Left lung (tissue), 10 donors: ENCODE results near the gene ETV3. TPM values are rescaled to one million over a fixed set of nuclear protein-coding genes. Genes with fewer than 3 reads are reported as not detected.
"Not testable (repeated sequence)": the region's sequence is repeated elsewhere in the genome, so short reads cannot be mapped to it uniquely, and the experiment has no call there.

ENCODE experiments used
- ATAC-seq: fragments of 200-7000 bp; cut with Tn5 transposase; one replicate; pipeline ENCODE4 v1.9.1; 2020; ENCODE audit warnings: moderate library complexity
- DNase-seq, 4 donors: peaks; one replicate each; pipeline ENCODE4 v3.0.0-alpha.2; 2013 to 2020
- H3K27ac ChIP-seq, 2 donors: fragments of 200-600 bp; sonication (generic) in 1 of 2; one replicate each; pipeline versions ENCODE4 v1.5.0 to v1.8.0; 2020 to 2021
- H3K27me3 ChIP-seq, 2 donors: fragments of 200-600 bp; sonication (generic) in 1 of 2; one replicate each; pipeline versions ENCODE4 v1.5.0 to v1.8.0; 2020 to 2021
- H3K36me3 ChIP-seq, 2 donors: fragments of 200-600 bp; sonication (generic) in 1 of 2; one replicate each; pipeline versions ENCODE4 v1.5.0 to v1.8.0; 2020 to 2021
- H3K4me1 ChIP-seq, 2 donors: fragments of 200-600 bp; one replicate each; pipeline ENCODE4 v1.8.0; 2021
- H3K4me3 ChIP-seq, 2 donors: fragments of 200-600 bp; sonication (generic) in 1 of 2; one replicate each; pipeline versions ENCODE4 v1.5.0 to v1.8.0; 2020 to 2021; ENCODE audit warnings: mild to moderate bottlenecking in 1 of 2
- H3K9me3 ChIP-seq, 2 donors: fragments of 200-600 bp; sonication (generic) in 1 of 2; one replicate each; pipeline versions ENCODE4 v1.5.0 to v1.8.0; 2020 to 2021
- intact Hi-C, 2 donors: fragments of 100-400 bp; cut with DNase I; formaldehyde crosslinking; loops; one replicate each; pipeline versions ENCODE4 v1.11.2 to v1.14.2; 2022
- polyA plus RNA-seq, 6 donors: library from polyadenylated mRNA; unstranded; fragments of 120-200 nt; gene quantifications; one replicate each; pipeline ENCODE4 v1.2.1, GENCODE V29; 2013; ENCODE audit not compliant: insufficient read length in 6 of 6
- total RNA-seq, 2 donors: library from RNA; stranded (reverse); fragmentation: NEBNext Ultra II Directional; extraction: Animal tissue kit (Norgen Biotek cat#: 25700); gene quantifications; one replicate each; pipeline ENCODE4 v1.2.1, GENCODE V29; 2021
- TF ChIP-seq, protein P1 (sequence below), 2 donors: fragments of 200-600 bp; sonication (generic) in 1 of 2; IDR thresholded peaks; one replicate each; pipeline versions ENCODE4 v1.5.0 to v1.8.0; 2021; ENCODE audit warnings: antibody characterized with exemption in 2 of 2
- donor health status: DM: no; HTN: yes; CAD: no.
- donor health status: DM: no; HTN: no; CAD: no.

The ETV3 gene
- total and polyA plus RNA-seq, 8 donors = 22.6 to 28.2 (median 25.0) TPM

GRCh38 chr1:157101149-157101548 is 37.0 kb downstream of the ETV3 start:
- Histone ChIP-seq H3K4me1 (peaks cover 0 to 5% of the 10 kb centered on the region in 2 donors), H3K9me3 (no peaks in the 10 kb centered on the region), H3K27me3 (no peaks in the 10 kb centered on the region), H3K4me3 (no peak overlapping the region), H3K36me3 (no peaks in the 10 kb centered on the region), H3K27ac (no peak overlapping the region)
- TF ChIP-seq, protein P1, sequence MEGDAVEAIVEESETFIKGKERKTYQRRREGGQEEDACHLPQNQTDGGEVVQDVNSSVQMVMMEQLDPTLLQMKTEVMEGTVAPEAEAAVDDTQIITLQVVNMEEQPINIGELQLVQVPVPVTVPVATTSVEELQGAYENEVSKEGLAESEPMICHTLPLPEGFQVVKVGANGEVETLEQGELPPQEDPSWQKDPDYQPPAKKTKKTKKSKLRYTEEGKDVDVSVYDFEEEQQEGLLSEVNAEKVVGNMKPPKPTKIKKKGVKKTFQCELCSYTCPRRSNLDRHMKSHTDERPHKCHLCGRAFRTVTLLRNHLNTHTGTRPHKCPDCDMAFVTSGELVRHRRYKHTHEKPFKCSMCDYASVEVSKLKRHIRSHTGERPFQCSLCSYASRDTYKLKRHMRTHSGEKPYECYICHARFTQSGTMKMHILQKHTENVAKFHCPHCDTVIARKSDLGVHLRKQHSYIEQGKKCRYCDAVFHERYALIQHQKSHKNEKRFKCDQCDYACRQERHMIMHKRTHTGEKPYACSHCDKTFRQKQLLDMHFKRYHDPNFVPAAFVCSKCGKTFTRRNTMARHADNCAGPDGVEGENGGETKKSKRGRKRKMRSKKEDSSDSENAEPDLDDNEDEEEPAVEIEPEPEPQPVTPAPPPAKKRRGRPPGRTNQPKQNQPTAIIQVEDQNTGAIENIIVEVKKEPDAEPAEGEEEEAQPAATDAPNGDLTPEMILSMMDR (IDR thresholded peaks at IDR 0.05) = no peak
- intact Hi-C loops = no loop called here
- DNase-seq (no peak), ATAC-seq (no peak)

DNA sequence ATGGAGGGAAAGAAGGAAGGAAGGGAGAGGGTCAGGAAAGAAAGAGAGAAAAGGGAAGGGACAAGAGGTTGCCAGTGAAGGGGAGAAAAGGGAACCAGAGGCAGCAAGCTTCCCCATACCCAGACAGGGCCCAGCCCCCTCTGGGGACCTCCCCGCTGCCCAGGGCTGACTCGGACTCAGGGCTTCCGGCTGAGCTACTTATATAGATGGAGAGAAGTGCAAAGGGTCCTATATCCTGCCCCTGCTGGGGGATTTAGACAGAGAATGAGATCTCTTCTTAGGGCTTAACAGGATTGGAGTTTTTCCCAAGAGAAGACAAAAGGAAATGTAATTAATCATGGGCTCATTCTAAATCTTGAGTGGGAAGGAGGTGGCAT is 38.6 kb downstream of the ETV3 start, which contains the start of gene ETV3L:
Gene ETV3L, minus strand, starts transcription at position 176 of the 377 bp plus-strand sequence. CDS start 285 bp downstream, outside the sequence.
- TF ChIP-seq, protein P1 (IDR thresholded peaks at IDR 0.05) = no peak
- H3K4me1 ChIP-seq = no peaks in the 10 kb centered on the region
- H3K27me3 ChIP-seq = no peaks in the 10 kb centered on the region
- H3K4me3 ChIP-seq = no peak within 1 kb of the TSS
- DNase-seq (peak in 1 of 4 donors; percentile 44), ATAC-seq (peak; percentile 66)
- no peak within 1 kb of the TSS for H3K27ac ChIP-seq
- no peaks in the 10 kb centered on the region for H3K36me3 ChIP-seq
- intact Hi-C loops = loop anchor here in 1 of 2 donors (10.0 kb wide), 1 partner anchor 55 kb away; no protein-coding TSS in a partner anchor
- H3K9me3 ChIP-seq = no peaks in the 10 kb centered on the region

DNA sequence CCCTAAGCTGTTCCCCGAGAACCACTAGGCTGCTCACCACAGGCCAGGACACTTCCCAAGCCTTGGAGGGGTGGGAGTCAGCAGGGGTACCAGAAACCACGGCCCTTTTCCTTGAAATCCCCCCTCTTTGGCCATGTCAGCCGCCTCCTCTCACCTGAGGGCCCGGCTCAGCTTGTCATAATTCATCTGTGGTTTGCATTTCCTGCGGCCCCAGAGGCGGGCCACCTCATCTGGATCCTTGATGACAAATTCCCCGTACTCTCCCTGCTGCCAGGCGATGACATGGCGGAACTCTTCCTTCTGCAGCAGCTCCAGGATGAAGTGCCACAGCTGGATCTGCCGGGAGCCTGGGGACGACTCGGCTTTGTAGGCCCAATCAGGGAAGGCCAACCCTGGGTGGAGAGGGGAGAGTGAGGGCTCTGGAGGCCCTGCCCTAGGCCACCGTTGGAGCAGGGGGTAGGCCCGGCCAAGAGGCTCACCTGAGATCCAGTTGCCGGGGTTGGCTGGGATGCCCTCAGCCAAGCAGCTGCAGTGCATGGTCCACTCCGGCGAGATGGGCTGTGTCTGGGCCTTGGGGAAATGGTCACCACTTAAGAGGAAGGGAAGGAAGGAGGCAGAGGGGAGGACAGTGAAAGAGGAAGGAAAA is 39.1 kb downstream of the ETV3 start:
- not testable (repeated sequence) for H3K9me3 ChIP-seq, H3K36me3 ChIP-seq, H3K4me1 ChIP-seq, H3K27me3 ChIP-seq, H3K4me3 ChIP-seq, ATAC-seq, DNase-seq, H3K27ac ChIP-seq
- intact Hi-C loops = loop anchor here in 1 of 2 donors (10.0 kb wide), 1 partner anchor 56 kb away; no protein-coding TSS in a partner anchor

- Histone ChIP-seq H3K27ac (no peak overlapping the region), H3K4me1 (no peaks in the 10 kb centered on the region), H3K36me3 (no peaks in the 10 kb centered on the region), H3K9me3 (no peaks in the 10 kb centered on the region), H3K4me3 (no peak overlapping the region), H3K27me3 (no peaks in the 10 kb centered on the region)
- TF ChIP-seq, protein P1 (IDR thresholded peaks at IDR 0.05) = no peak
- intact Hi-C loops = loop anchor here in 1 of 2 donors (10.0 kb wide), 1 partner anchor 56 kb away; no protein-coding TSS in a partner anchor
- no peak for DNase-seq
- ATAC-seq = no peak
These were observed 39.7 kb downstream of the ETV3 start for GRCh38 chr1:157098519-157098918.

DNA sequence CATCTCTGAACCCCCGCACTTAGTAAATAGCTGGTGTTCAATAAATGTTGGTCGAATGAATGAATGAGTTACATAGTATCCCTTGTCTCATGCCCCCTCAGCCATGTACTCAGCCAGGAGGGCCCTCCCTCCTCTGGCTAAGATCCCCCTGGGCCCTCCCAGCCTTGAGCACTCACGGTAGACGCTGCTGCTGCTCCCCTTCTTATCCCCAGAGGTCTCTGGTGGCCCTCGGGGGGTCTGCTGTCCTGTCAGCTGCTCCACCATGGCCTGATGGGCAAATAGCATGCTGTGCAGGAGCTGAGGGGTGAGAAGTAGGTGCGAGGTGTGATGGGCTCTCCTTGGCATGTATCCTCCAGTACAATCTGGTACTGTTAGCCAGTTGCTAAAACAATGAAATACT is 40.5 kb downstream of the ETV3 start:
- no peak overlapping the region for H3K27ac ChIP-seq
- H3K4me3 ChIP-seq = no peak overlapping the region
- ATAC-seq (no peak), DNase-seq (peak in 1 of 4 donors; percentile 12)
- no peaks in the 10 kb centered on the region for H3K36me3 ChIP-seq
- H3K27me3 ChIP-seq = no peaks in the 10 kb centered on the region
- H3K4me1 ChIP-seq = no peaks in the 10 kb centered on the region
- no peaks in the 10 kb centered on the region for H3K9me3 ChIP-seq
- intact Hi-C loops = loop anchor here in 1 of 2 donors (10.0 kb wide), 1 partner anchor 57 kb away; no protein-coding TSS in a partner anchor
- TF ChIP-seq, protein P1 (IDR thresholded peaks at IDR 0.05) = no peak
